ENCODE measurements around the gene POLD3.
A peak's percentile ranks its signal among the peaks of the same experiment; 100 is the strongest.

The POLD3 gene

DNA sequence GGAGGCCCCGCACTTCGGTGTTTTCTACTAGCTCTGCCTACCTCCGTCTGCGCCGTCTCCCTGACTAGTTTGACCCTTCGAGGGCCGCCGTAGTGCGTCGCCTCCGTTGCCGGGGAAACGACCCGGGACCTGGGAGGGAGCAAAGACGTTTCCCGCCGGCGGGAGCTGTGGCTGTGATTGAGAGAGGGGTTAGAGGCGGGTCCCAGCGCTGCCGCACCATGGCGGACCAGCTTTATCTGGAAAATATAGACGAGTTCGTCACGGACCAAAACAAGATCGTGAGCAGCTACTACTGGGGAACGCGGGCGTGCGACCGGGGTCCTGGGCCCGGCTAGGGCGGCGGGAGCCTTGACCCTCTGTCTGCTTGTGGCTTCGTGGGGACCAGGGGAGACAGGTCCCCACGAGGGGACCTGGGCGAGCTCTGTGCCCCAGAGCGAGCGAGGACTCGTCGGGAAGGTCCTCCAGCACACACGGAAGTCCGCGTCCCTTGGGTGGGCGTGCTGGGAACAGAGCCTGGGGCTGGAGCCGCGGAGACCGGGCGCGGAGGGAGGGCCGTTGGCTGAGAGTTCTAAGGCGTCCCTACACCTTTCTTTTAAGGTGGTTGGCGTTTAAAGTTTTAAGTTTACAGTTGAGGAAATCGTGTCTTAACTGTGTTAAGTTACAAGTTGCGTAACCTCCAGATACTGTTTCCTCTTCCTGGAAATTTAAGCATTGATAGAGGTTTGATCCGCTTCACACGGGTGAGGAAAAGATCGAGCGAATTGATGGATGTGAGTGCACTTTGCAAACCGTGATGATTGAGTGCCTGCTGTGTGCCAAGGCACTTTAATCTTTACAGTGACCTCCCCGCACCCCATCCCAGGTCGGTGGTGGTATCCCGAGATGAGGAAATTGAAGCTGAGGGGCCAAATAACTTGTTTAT is at the start of gene POLD3:
TSS of gene POLD3 (plus strand) at position 142 of the 922 bp plus-strand sequence. CDS start at position 219, 77 bp downstream.
- DNase-seq = peak; percentile 93 to 99 (median 98)
- intact Hi-C loops (cut with DNase I) = loop anchor here (2.0 kb wide), 1 partner anchor 100 kb away; the partner anchor contains the start of gene LIPT2

DNA sequence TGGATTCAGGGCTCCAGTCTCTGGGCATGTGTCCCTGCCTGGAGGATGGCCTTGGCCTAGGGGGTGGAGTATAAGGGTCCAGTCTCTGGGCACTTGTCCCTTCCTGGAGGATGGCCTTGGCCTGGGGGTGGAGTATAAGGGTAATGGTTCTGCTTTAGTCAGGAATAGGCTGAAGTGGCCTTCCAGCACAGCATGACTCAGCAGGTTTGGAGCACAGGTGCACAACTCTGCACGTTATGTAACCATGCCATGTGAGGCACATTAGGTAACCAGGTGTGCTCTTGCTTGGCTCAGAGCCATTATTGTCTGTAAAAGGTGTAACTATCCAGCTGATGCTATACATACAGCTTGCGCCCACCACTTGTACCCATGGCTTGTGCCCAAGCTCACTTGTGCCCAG is 48.4 kb upstream of the POLD3 start:
- no peak for DNase-seq
- intact Hi-C loops (cut with DNase I) = no loop called here

GRCh38 chr11:74546752-74547151 is 45.6 kb upstream of the POLD3 start:
- DNase-seq = no peak
- intact Hi-C loops (cut with DNase I) = no loop called here

GRCh38 chr11:74550991-74551753 is 41.2 kb upstream of the POLD3 start:
- no peak for DNase-seq
- intact Hi-C loops (cut with DNase I) = no loop called here

DNA sequence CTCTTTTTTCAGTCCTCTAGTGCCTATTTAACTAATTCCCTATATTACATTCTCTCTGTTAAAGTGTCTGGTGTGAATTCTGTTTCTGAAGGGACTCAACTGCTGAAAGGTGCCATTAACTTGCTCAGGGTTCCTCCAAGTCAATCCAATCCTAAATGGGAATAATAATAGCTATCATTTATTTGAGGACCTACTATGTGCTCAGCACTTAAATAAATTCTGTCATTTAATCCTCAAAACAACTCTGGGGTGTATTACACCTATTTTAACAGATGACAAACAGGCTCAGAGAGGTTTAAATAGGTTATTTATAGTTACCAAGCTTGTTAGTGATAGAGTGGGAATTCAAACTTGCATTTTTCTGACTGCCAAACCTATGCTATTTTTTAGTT is 40.6 kb upstream of the POLD3 start:
- intact Hi-C loops (cut with DNase I) = no loop called here
- DNase-seq = no peak

DNA sequence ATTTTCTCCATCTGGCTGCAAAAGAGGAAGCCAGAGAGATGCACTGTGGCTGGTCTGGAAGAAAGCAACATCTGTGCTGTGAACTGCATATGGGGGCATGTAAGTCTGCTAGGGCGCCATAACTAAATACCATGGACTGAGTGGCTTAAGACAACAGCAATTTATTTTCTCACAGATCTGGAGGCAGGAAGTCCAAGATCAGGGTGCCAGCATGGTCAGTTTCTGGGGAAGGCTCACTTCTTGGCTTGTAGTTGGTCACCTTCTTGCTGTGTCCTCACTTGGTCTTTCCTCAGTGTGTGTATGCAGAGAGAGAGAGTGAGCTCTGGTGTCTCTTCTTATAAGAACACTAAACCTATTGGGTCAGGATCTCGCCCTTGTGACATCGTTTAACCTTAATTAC is 34.9 kb upstream of the POLD3 start:
- DNase-seq = no peak
- intact Hi-C loops (cut with DNase I) = no loop called here

DNA sequence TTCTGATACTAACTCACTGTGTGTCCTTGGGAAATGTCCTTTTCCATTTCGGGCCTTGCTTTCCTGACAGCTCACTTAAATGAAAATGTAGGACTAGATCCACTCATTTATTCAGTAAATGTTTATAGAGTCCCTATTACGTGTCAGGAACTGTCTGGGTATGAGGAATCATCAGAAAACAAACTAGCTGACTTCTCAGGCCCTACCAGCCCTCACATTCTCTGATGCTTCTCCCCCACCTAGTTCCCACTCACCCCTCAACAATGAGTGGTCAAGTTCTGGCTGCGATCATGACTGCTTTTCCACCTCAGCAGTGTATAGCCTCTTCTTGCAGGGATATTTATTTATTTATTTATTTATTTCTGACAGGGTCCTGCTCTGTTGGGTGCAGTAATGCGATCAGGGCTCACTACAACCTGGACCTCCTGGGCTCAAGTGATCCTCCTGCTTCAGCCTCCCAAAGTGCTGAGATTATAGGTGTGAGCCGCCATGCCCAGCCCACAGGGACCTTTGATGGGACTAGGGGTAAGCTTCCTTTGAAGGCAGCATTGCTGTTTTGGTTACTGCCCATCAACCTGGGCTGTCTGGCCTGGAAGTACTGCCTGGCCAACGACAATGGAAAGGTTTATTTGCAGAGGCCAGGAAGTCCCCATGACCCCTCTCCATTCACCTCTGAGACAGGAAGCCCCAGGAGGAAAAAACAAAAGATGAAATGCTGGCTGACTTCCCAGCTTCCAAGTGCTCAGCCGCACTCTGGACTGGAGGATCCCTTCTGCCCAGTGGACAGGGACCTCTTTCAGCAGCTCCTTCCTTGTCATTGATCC is 33.1 kb upstream of the POLD3 start:
- DNase-seq = no peak
- intact Hi-C loops (cut with DNase I) = no loop called here

DNA sequence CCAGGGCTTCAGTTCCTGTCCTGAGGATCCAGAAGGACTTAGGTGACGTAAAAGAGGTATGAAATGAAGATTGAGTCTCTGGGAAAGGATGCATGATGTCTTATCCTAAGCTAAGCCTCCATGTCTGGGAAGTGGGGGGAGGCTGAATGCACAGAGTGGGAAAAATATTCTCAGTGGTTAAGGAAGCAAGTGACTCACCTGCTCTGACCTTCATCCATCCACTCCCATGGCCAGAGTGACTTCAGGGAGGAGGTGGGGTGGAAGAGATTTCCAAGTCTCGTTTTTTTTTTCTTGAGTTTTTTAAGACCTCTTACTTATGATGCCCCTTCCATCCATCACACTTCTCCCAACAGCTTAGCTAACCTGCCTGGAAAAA is 32.5 kb upstream of the POLD3 start:
- no peak for DNase-seq
- intact Hi-C loops (cut with DNase I) = no loop called here

GRCh38 chr11:74566146-74566960 is 26.0 kb upstream of the POLD3 start:
- intact Hi-C loops (cut with DNase I) = no loop called here
- DNase-seq = no peak

DNA sequence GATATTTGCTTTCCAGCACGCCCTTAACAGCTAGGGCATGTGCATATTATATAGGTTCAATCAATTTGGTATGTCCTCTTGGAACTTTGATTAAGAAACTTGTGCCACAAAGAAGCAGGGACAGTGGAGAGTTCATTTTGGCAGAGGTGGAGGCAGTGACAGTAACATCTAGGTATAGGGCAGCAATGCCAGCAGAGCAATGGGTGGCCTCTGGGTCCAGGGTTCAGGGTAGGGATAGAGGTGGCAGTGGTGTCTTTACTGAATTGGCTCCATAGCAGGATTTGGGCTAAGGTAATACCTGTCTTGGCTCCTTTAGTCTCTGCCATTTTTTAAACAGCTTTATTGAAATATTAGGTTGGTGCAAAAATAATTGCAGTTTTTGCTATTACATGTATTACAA is 24.4 kb upstream of the POLD3 start:
- no peak for DNase-seq
- intact Hi-C loops (cut with DNase I) = no loop called here

DNA sequence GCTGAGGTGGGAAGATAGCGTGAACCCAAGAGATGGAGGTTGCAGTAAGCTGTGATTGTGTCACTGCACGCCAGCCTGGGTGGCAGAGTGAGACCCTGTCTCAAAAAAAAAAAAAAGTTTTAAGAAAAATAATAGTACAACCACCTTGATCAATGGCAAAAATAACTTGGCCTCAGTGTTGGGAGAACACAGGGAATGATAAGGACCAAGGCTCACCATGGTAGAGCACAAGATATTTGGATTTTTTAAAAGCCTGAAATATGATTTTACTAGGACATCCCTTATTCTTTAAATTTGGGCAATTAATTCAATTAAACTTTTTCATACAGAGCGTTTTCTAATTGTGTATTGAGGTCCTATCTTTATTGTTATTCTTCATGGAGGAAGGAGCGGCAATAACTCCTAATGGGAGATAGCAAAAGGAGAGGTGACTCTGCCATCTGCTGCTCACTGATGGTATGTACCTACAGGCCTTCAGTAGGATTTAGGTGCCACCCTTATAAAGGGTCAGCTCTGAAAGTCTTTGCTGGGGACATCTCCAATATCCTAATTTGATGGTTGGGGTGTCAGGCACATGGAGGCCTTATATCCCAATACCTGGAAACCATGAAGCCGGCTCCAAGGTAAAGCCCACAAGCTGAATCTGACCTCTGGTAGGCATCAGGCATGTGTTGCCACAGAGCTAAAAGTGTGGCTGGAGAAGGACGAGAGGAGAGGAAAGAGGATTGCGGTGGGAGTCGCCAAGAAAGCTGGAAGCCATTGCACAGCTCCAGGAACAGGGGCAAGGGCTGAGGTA is 21.9 kb upstream of the POLD3 start:
- peak in 4 of 10 donors; percentile 18 to 36 (median 20) for DNase-seq
- intact Hi-C loops (cut with DNase I) = loop anchor here (2.0 kb wide), 1 partner anchor 118 kb away; no protein-coding TSS in a partner anchor

GRCh38 chr11:74571062-74571399 is 21.4 kb upstream of the POLD3 start:
- no peak for DNase-seq
- intact Hi-C loops (cut with DNase I) = loop anchor here (2.0 kb wide), 1 partner anchor 118 kb away; no protein-coding TSS in a partner anchor

DNA sequence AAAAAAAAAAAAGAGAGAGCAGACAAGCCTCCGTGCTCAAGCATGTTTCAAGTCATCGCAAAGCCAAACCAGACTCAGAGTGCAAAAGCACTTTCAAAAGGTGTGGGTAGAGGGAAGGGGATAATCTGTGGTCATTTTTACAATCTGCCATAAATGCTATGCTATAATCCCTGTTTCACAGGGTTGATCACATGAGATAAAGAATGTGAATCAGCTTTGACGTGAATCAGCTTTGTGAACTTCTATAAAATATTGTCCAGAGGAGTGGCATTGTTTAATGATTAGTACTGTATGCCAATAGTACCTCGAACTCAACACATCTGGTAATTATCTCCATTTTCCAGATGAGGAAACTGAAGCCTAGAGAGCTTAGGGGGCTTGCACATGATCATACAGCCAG is 20.0 kb upstream of the POLD3 start:
- intact Hi-C loops (cut with DNase I) = no loop called here
- DNase-seq = no peak

DNA sequence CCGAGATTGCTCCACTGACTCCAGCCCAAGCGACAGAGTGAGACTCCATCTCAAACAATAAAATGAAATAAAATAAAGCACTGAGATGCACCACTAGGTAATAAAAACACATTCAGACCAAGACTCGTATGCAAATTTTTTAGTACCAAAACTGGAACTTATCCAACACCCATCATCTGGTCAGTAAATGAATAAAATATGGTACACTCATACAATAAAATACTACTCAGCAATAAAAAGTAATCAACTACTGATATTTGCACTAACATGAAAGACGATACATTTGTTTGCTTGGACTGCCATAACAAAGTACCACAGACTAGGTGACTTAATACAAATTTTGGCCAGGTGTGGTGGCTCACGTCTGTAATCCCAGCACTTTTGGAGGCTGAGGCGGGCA is 17.8 kb upstream of the POLD3 start:
- DNase-seq = no peak
- intact Hi-C loops (cut with DNase I) = no loop called here

DNA sequence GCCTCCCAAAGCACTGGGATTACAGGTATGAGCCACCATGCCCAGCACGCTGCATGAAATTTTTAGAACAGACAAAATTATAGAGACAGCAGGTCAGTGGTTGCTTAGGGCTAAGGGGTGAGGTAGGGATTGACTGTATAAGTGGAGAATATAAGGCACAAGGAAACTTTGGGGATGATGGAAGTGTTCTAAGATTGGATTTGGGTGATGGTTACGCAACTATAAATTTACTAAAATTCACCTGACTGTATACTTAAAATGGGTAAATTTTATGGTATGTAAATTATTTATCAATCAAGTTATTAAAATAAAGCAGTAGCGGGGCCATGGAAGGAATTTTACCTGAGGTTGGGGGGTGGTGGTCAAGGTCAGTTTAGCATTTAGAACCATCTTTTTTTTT is 16.4 kb upstream of the POLD3 start:
- intact Hi-C loops (cut with DNase I) = no loop called here
- DNase-seq = no peak

DNA sequence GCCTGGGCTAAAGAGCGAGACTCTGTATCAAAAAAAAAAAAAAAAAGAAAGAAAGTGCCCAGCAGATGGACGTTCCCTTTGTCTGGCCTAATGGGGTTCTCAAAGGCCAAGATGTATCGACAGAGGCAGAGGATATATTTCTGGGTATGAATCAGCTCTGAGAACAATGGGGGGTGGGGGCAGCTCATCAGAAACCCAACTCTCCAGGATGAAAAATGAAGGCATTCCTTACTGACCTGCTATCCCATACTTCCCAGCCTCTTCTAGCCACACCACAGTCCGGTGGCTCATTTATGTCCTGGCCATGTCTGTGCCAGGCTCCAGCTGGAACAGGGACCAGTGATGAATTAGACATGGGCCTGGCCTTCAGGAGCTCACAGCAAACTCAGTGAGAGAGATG is 15.2 kb upstream of the POLD3 start:
- intact Hi-C loops (cut with DNase I) = no loop called here
- DNase-seq = no peak

DNA sequence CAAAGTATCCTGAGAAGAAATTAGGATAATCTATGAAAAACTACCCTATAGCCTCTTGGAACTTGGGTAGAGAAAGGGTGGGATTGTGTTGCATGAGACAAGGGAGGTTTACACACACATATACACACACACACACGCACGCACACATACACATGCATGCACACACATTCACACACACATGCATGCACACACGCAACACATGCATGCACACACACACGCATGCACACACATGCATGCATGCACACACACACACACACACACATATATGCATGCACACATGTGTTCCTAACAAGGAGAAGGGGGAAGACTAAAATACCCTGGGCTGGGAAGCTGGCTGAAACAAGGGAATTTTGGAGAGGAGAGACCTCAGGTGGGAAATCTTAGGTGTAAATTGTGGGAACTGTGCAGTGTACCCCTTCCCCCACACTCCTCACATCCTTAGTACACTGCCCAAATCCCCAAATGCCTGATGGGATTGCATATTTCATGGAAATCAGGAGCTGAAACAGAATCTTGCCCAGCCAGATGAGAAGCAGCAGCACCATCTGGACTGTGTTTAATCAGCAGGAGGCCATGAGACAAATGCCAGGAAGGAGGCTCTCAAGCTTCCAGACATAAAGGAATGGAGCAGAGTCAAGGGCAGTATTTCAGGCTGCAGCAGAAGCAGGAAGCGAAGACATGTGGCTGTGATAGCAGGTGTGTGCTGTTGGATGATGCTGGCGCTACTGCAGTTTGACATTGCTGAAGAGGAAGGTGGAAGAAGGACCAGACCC is 14.6 kb upstream of the POLD3 start:
- DNase-seq = no peak
- intact Hi-C loops (cut with DNase I) = no loop called here

GRCh38 chr11:74579577-74580270 is 12.7 kb upstream of the POLD3 start:
- DNase-seq = no peak
- intact Hi-C loops (cut with DNase I) = no loop called here

Measured in posterior cingulate gyrus (tissue), 11 donors.